ENCODE measurements around the gene UBASH3A. TPM values are rescaled to one million over a fixed set of nuclear protein-coding genes. Genes with fewer than 3 reads are reported as not detected.

The UBASH3A gene
- total RNA-seq, 1 donor from 2014 or later = not detected

DNA sequence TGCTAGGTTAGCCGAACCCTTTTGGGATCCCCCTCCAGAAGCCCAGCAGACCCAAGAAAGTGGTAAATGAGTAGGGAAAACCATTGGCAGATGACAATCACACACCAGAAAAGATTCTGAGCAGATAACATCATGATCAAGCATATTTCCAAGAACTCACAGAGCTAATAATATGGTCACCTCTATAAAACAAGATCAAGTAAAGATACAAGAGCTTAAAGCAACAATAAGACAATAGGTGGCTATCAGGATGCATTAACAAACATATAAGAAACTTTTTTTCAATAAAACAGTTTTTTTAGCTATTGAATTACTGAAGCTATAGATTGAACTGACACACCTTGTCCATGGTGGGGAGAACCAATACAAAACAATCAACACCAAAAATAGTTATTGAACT is 29.0 kb downstream of the UBASH3A start:
- no peak overlapping the region for H3K4me3 Mint-ChIP-seq
- H3K36me3 Mint-ChIP-seq = no peaks in the 10 kb centered on the region
- H3K27ac Mint-ChIP-seq = no peak overlapping the region
- no peaks in the 10 kb centered on the region for H3K4me1 Mint-ChIP-seq (ENCODE audit: unreplicated experiment)
- no peak for DNase-seq (ENCODE audit: extremely low spot score, unreplicated experiment)
- TF ChIP-seq, protein P1, sequence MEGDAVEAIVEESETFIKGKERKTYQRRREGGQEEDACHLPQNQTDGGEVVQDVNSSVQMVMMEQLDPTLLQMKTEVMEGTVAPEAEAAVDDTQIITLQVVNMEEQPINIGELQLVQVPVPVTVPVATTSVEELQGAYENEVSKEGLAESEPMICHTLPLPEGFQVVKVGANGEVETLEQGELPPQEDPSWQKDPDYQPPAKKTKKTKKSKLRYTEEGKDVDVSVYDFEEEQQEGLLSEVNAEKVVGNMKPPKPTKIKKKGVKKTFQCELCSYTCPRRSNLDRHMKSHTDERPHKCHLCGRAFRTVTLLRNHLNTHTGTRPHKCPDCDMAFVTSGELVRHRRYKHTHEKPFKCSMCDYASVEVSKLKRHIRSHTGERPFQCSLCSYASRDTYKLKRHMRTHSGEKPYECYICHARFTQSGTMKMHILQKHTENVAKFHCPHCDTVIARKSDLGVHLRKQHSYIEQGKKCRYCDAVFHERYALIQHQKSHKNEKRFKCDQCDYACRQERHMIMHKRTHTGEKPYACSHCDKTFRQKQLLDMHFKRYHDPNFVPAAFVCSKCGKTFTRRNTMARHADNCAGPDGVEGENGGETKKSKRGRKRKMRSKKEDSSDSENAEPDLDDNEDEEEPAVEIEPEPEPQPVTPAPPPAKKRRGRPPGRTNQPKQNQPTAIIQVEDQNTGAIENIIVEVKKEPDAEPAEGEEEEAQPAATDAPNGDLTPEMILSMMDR (conservative IDR thresholded peaks at IDR 0.05) = no peak
- peaks cover 7% of the 10 kb centered on the region for H3K9me3 Mint-ChIP-seq
- H3K27me3 Mint-ChIP-seq = peaks cover 28% of the 10 kb centered on the region

DNA sequence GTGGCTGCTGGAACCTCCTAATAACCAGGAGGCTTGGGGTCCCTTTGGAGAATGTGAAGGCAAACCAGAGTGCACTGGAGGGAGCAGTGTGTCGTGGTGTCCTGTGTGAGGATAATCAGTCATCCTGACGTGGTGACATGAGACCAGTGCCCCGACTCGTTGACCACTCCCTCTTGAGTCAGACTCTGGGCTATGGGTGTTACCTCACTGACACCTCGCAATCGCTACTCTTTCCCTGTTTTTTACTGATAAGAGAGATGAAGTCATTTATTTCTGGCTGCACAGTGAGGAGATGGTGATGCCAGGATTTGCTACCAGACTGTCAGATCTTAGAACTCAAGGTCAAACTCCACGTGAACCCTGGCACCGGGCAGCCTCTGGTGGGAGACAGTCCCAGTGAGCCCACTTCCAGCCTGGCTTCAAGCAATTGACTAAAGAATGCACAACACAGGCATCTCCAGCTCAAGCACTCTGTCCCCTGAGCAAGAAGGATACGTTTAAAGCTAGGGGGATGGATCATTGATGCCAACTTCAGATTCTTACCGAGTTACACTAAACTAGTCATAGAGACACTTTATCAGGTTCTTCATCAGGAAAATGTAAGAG is 30.3 kb downstream of the UBASH3A start:
- peaks cover 7% of the 10 kb centered on the region for H3K9me3 Mint-ChIP-seq
- H3K27me3 Mint-ChIP-seq = peaks cover 25% of the 10 kb centered on the region
- DNase-seq (ENCODE audit: extremely low spot score, unreplicated experiment) = no peak

GRCh38 chr21:42434884-42435283 is 31.2 kb downstream of the UBASH3A start:
- peaks cover 25% of the 10 kb centered on the region for H3K27me3 Mint-ChIP-seq
- no peak overlapping the region for H3K27ac Mint-ChIP-seq
- no peaks in the 10 kb centered on the region for H3K36me3 Mint-ChIP-seq
- peaks cover 7% of the 10 kb centered on the region for H3K9me3 Mint-ChIP-seq
- TF ChIP-seq, protein P1 (conservative IDR thresholded peaks at IDR 0.05) = no peak
- H3K4me3 Mint-ChIP-seq = no peak overlapping the region
- no peak for DNase-seq (ENCODE audit: extremely low spot score, unreplicated experiment)
- no peaks in the 10 kb centered on the region for H3K4me1 Mint-ChIP-seq (ENCODE audit: unreplicated experiment)

More for the DNA sequence above, 30.3 kb downstream of the UBASH3A start:
- TF ChIP-seq, protein P1 (conservative IDR thresholded peaks at IDR 0.05) = no peak
- Mint-ChIP-seq H3K36me3 (no peaks in the 10 kb centered on the region), H3K4me1 (ENCODE audit: unreplicated experiment) (no peaks in the 10 kb centered on the region), H3K4me3 (no peak overlapping the region), H3K27ac (no peak overlapping the region)

GRCh38 chr21:42435401-42435800 is 31.7 kb downstream of the UBASH3A start:
- DNase-seq (ENCODE audit: extremely low spot score, unreplicated experiment) = no peak
- H3K4me3 Mint-ChIP-seq = no peak overlapping the region
- H3K9me3 Mint-ChIP-seq = peaks cover 7% of the 10 kb centered on the region
- H3K27me3 Mint-ChIP-seq = peaks cover 25% of the 10 kb centered on the region
- H3K27ac Mint-ChIP-seq = no peak overlapping the region
- H3K4me1 Mint-ChIP-seq (ENCODE audit: unreplicated experiment) = no peaks in the 10 kb centered on the region
- TF ChIP-seq, protein P1 (conservative IDR thresholded peaks at IDR 0.05) = no peak
- no peaks in the 10 kb centered on the region for H3K36me3 Mint-ChIP-seq

DNA sequence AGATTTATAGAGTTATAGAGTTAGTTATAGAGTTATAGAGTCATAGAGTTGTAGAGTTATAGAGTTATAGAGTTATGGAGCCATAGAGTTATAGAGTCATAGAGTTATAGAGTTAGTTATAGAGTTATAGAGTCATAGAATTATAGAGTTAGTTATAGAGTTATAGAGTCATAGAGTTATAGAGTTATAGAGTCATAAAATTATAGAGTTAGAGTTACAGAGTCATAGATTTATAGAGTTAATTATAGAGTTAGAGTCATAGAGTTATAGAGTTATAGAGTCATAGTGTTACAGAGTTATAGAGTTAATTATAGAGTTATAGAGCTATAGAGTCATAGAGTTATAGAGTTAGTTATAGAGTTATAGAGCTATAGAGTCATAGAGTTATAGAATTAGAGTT is 32.1 kb downstream of the UBASH3A start:
- DNase-seq (ENCODE audit: extremely low spot score, unreplicated experiment) = no peak
- H3K4me3 Mint-ChIP-seq = no peak overlapping the region
- no peaks in the 10 kb centered on the region for H3K4me1 Mint-ChIP-seq (ENCODE audit: unreplicated experiment)
- no peaks in the 10 kb centered on the region for H3K36me3 Mint-ChIP-seq
- no peak overlapping the region for H3K27ac Mint-ChIP-seq
- TF ChIP-seq, protein P1 (conservative IDR thresholded peaks at IDR 0.05) = no peak
- H3K9me3 Mint-ChIP-seq = peaks cover 7% of the 10 kb centered on the region
- H3K27me3 Mint-ChIP-seq = peaks cover 25% of the 10 kb centered on the region
